Activated CD4-positive, CD25-positive, alpha-beta regulatory T cell treated with anti-CD3 and anti-CD28 coated beads, Interleukin-2, amount 50 U/mL, for 16 hours (primary cell): Measurements from ENCODE around the gene MEOX2.

Experiments
- DNase-seq: peaks from one replicate; pipeline ENCODE4 v3.0.0-alpha.2; 2020; ENCODE audit warnings: low read depth, low spot score

Gene MEOX2

DNA sequence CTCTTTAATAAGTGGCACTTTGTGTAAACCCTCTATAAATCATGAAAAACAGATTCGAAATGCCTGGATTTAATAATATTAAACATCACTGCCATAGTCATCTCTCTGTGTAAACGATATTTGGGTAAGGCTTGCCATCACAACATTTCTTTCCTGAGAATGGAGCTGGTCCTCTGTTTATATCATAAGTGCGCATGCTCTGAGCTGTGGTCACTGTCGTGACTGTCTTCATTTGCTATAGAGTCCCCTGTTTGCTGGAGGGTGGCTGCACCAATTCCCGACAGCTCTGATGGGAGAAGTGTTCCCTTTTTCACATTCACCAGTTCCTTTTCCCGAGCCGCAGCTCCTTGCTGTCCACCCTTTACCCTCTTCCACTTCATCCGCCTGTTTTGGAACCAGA, 74.3 kb downstream of the MEOX2 start:
- DNase-seq, result no peak

DNA sequence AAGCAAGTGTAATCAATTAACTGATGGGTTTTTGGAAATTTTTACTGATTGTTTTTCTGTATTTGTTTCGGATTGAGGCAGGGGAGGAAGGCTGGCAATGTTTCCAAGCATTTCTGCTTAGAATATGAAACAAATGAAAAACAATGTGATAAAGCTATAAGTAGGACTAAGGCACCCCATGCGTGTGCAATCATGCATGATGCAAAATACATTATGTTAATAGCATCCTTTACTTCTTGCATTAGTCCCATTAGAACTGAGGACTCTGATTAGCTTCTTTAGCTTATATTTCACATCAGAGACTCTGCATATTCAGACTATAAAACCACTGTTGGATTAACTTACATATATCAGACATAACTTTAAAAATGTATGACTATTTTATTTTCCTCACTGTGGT, 76.0 kb downstream of the MEOX2 start:
- DNase-seq, result no peak

DNA sequence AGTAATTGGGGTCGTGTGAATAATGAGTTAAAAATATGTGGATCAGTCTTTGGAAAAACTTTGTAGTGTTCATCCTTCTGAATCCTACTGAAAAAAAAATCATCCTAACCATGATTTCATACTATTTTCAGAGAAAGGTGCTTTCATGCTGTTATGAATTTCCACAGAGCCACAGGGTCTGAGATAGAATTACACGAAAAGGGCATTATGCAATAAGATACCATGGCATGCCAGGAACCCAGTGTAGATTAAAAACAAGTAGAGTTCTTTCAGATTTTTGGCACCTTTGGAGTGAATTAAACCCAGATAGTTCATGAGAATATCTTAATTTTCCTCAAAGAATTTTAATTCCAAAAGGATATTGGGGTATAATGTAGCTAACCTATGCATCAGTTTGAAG, 77.2 kb downstream of the MEOX2 start:
- DNase-seq, result no peak

GRCh38 chr7:15607529-15608210, 78.8 kb downstream of the MEOX2 start:
- DNase-seq, result no peak

DNA sequence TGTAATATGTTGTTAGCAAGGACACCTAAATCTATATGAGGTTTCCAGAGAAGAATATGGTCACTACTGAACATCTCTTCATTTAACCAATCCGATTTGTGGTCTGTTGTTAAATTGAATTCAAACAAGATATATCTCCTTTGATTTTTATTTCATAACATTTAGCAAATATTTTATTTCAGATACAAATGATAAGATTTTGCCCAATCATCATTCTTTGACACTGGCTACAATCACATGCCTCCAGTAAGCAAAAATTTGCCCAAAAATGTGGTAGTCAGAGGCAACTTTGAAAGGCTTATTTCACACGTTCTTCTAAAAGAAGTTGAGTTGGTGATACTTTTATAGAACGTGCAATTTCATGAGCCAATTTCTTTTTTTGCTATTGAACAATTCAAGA, 79.9 kb downstream of the MEOX2 start:
- DNase-seq, result no peak

- DNase-seq, result no peak
Observed at GRCh38 chr7:15604166-15604565, 82.3 kb downstream of the MEOX2 start.

DNA sequence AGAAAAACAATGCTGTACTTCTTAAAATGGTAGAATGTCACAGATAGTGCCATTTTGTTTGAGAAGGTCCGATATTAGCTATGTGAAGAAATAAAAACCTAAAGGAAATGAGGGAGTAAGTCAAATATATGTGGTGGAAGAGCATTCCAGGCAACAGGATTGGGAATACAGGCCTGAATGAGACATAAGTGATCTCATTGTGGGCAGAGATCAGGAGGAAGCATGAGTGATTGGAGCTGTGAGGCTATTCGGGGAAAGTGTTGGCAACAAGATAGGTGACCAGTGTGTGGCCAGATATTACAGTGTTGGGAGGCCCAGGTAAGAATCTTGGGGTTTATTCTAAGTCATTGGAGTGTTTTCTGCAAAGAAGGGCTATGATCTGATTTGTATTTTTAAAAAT, 83.4 kb downstream of the MEOX2 start:
- no peak for DNase-seq

DNA sequence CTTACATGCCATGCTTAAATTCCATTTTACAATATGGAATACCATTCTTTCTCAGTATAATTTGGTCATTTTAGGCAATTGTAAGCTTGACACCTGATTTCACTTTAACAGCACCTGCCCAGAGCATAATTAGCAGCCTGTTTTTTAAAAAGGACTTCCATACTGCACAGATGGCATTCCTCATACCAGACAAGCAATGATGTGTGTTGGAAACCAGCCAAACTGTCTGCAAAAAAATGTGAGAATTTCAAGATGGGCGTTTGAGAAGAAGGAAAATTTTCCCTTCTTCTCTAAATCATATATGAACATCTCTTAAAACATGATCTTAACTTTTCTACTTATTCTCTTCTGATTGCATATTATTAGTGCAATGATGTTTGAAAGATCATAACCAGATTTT, 84.2 kb downstream of the MEOX2 start:
- no peak for DNase-seq

- DNase-seq, result no peak
Observed at GRCh38 chr7:15601175-15601574, 85.3 kb downstream of the MEOX2 start.

DNA sequence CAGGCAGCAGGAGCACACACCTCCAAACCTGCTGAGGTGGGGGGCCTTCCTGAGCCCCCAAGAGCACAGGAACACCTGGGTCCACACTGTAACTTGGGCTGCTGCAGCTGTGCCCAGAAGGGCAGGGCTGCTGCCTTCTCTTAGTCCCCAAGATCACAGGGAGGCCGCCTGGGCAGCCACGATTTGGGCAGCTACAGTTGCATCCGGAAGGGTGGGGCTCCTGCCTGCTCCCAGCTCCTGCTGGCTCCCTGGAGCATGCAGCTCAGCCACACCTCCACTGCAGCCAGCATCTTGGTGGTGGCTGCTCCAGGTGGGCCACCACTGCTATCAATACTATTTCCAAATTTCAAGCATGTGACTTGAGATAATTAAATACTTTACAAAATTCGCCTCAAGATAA, 86.2 kb downstream of the MEOX2 start:
- no peak for DNase-seq

DNA sequence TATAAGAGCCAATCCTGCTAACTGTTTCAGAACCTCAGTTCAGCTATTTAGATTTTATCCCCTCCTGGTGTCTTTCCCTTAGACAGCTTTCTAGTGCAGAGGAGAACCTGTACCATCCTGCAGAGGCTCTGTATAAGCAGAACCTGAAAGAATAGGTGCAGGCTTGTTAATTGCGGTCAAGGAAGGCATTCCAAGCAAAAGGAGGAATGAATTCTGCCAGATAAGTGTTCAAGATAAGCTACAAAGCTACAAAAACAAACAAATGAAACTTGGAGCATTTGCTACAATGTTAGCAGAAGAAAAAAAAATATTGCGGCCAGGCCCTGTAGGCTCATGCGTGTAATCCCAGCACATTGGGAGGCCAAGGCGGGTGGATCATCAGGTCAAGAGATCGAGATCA, 92.0 kb downstream of the MEOX2 start:
- DNase-seq, result no peak

GRCh38 chr7:15593382-15593781, 93.1 kb downstream of the MEOX2 start:
- DNase-seq, result no peak

DNA sequence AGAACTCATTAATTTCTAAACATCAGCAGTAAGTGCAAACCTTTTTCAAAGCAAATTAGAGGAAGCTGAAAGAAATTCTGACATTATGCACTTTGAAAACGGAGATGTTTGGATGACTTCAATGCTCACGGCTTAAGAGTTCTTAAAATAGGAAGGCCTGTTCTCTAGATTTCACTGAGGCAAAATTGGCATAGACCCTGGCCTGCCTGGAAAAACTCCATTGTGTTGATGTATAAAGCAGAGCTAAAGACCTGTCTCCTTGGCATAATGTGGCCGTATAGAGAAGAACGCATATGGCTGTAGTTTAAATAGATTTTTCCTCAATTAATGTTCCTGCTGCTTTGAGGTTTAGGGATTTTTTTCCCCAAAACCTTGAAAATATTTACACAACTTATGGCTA, 100.2 kb downstream of the MEOX2 start:
- DNase-seq, result no peak

DNA sequence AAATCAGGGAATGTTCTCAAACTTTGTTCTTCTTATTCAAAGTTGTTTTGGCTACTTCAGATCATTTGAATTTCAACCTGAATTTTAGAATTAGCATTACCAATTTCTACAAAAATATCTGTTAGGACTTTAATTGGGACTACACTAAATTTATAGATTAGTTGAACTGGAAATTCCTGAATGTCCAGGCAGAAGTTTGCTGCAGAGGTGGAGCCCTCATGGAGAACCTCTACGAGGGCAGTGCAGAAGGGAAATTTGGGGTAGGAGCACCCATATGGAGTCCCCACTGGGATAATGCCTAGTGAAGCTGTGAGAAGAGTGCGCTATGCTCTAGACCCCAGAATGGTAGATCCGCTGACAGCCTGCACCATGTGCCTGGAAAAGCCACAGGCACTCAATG, 101.9 kb downstream of the MEOX2 start:
- no peak for DNase-seq

GRCh38 chr7:15582773-15583172, 103.7 kb downstream of the MEOX2 start:
- no peak for DNase-seq

DNA sequence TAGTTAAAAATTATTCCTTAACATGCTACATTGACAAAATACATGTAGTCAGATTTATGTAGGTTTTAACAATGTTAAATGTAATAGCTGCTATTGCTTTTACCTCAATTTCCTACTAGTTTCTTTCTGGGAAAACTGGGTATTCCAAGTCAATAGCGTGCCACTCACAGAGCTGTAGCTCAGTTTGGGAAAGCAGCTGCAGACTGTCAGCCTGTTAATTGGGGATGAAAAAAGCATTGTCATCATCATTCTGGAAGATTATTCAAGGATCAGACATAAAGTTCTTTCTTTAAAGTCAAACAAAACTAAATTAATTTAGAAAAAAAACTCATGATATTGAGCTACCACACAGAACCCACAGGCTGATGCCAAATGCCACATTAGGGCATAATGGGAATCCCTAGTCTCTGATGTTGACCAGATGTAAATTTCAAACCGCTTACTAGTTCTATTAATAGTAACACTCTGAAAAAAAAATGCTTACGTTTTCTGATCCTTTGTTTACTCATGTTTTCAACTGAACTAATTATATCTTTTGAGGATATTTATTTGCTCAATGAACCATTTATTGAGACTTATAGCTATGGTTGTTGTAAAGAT, 105.0 kb downstream of the MEOX2 start:
- no peak for DNase-seq

GRCh38 chr7:15580604-15581351, 105.7 kb downstream of the MEOX2 start:
- DNase-seq, result no peak

DNA sequence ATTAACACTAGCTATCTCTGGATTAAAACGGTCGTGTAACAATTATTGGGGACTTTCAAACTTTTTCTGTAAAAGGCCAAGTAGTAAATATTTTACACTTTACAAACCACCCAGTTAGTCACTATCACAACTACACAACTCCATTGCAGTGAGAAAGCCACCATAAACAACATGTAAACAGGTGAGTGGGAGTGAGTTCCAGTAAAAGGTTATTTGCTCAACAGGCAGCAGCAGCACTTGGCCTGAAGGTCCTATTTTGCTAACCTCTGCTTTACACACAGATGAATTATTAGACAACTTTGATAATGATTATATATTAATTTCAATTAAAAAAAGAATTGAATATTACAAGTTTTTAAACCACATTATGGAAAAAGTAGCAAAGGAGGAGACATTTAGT, 108.9 kb downstream of the MEOX2 start:
- no peak for DNase-seq

GRCh38 chr7:15571301-15571878, 115.1 kb downstream of the MEOX2 start:
- DNase-seq, result no peak

GRCh38 chr7:15567652-15568051, 118.8 kb downstream of the MEOX2 start:
- no peak for DNase-seq

DNA sequence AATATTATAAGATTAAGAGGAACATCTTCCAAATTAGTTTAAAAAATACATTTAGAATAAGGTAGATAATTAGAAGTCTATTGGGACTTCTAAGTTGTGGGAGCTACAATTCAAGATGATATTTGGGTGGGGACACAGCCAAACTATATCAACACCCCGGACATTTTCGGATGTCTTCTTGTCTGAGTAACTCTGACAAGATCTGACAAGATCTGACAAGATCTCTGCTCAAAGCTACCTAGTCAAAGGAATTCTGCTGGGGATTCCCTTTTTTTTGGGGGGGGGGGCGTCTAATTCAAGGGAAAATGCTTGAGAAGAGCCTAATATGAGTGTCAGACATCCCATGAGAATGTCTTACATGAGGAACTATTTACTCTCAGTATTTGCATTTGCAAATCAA, 119.4 kb downstream of the MEOX2 start:
- DNase-seq, result no peak

- no peak for DNase-seq
Observed at GRCh38 chr7:15566476-15566875, 120.0 kb downstream of the MEOX2 start.

- DNase-seq, result no peak
Observed at GRCh38 chr7:15561835-15562234, 124.6 kb downstream of the MEOX2 start, which contains the start of gene AGMO. Gene AGMO, minus strand, starts transcription at chr7:15562015.
